Effector CD8-positive, alpha-beta T cell (primary cell): Measurements from ENCODE around the gene SMIM36.
"Not testable (repeated sequence)": the region's sequence is repeated elsewhere in the genome, so short reads cannot be mapped to it uniquely, and the experiment has no call there.

ENCODE experiments used
- DNase-seq: peaks from one replicate; lab custom pipeline; 2025; lab: John Stamatoyannopoulos, UW

SMIM36 gene

DNA sequence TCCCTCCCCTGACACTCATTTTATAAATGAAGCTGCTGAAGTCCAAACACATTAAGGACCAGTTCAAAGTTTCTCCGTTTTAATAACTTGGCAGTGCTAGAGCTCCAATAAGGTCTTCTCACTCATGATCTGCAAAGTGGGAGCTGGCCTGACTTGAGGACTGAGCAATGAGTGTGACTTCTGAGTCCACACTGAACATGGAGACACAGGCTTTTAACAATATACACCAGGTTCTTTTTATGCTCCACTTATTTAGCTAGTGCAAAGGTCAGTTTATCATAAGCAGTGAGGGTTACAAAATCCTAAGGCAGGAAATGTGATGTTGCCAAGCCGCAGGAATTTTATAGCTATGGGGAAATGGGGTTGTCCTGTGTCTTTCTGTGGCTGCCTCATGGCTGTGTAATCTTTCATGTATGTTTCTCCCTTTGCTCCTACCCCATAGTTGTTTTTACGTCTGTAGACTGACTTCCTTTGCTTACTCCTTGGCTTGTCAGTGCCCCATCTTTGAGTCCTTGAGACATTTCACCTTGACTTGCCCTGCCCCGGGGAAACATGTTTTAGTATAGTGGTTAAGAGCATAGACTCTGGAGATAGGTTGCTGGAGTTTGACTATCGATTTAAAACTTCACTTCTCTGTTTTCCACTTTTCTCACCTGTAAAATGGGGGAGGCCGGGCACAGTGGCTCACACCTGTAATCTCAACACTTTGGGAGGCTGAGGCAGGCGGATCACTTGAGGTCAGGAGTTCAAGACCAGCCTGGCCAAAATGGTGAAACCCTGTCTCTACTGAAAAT lies 77.4 kb downstream of the SMIM36 start:
- DNase-seq, result no peak

DNA sequence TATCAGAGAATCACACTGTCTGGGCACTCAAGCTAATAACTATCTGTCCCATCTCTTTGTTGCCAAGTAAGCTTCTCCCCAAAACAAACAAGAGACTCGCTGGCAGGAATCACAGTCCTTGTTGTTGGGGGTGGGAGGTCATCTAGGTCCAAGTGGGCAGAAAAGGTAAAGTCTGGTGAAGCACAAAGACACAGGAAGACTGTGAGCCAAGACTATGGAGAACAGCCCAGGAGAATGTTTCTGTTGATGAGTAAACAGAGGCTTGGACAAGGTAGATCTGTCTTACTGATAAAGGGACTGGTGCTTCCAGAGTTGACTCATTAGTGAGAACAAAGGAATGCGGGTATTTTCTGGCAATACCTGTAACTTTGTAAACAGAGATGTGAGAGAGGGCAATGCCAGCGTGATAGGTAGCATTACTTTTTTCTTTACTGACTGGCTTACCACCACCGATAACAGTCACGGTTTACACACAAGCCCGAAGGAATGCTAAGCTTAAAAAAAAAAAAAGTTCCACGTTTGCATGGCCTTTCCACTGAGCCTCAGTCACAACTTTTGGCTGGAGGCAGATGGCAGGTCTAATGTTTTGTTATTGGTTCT lies 78.1 kb downstream of the SMIM36 start:
- DNase-seq, result no peak

DNA sequence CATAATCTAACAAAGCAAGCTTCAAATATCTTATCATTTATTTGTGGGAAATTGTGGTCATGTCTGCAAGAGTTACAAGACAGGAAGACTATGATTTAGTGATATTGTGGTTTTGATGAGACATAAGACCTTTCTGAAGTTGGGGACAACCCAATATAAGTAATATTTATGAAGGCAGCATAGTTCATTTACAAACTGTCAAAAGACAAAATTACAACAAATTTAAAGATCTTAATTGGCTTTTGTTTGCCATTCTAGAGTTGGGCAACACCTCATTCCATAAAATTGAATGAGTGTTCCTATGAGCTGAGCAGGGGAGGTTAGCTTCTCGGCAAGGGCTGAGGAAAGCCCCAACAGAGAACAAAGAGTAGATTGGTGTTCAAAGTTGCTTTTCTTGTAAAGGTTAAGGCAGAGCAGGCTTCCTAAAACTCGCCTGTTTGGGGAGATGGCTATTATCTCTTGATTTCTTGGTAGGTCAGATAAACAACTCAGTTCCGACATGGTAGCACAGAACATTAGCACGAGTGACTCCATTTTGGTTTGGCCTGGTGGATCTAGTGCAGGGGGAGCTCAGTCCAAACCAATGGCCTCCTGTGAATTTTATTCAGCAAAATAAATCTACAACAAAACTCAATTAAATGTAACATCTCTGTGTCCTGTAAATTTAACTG lies 78.8 kb downstream of the SMIM36 start:
- no peak for DNase-seq

DNA sequence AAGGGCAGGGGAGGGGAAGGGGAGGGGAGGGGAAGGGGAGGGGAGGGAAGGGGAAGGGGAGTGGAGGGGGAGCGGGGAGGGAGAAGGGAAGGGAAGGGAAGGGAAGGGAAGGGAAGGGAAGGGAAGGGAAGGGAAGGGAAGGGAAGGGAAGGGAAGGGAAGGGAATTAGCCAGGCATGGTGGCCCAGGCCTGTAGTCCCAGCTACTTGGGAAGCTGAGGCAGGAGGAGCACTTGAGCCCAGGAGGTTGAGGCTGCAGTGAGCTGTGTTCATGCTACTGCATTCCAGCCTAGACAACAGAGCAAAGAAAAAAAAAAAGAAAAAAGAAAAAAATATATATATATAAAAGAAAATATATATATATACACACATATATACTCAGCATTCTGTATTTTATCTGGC lies 79.3 kb downstream of the SMIM36 start:
- not testable (repeated sequence) for DNase-seq

DNA sequence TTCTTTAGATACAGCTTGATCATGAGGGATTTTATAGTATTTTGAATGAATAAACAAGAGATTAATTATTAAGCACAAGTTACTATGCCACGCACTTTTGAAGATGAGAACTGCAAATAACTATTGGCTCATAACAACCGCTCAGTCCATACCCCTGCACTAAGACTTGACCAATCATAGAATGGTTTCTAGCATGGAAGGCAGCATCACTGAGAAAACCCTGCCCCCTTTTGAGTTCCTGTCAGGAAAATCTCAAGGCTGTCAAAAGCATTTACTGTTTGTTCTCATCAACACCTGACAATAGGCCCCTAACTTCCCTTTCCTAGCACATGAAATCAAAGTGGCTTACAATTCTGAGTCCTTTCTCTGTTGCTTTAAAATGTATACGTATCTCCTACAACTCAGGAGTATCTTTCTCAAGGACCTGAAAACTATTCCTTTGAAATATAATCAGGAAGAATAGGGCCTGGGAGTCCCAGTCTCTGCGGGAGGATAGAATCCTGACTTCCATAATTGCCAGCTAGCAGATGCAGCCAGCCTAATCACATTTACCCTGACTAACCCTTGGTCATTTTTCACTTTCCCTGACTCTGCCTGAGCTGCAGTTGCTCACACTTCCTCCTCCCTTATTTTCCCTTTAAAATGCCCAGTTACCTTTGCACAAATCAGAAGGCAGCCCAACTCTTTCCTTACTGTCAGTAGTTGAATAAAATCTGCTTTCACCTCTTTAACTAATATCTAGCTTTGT lies 80.5 kb downstream of the SMIM36 start:
- DNase-seq, result no peak

DNA sequence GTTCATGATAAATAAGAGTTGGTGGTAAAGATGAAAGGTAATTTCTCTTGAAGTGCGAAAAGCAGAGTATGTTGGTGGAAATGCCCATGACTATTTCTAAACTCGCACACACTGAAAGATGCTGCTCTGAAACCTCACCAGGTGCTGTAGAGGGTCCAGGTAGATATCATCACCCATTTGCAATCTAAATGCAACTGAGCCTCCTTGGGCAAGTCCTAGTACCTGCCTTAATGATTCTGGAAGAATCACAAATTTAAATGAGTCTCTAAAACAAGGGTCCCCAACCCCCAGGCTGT lies 83.7 kb downstream of the SMIM36 start:
- no peak for DNase-seq

DNA sequence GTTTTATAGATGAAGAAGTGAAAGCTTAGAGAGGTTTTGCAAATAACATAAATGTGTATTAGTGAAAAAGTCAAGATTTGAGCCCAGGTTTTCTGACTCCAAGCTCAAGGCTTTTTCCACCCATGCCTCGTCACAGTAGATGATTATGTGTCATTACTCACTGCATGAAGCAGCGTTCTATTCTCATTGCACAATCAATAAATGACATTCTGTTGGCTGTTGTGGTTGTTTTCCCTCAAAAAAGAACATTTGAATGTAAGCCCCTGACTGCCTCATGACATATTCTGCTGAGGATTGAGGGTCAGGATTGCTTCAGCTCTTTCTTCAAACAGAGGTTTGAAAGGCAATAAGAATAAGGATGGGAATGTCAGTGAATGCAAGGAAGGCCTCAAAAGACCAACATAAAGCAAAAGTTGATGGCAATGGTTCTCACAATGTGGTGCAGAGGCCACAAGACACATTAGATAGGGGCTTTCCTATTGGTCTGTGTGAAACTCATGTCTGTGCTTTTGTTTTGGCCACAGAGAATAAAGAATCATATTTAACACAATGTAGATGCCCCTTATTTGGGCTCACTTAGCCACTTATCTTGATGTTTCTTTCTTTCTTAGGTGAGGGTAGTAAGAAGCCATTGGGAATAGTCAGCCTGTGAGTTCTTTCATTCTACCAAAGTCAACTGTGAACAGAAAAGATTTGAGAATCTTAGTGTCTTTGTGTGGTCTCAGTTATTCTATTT lies 84.2 kb downstream of the SMIM36 start:
- DNase-seq, result no peak

DNA sequence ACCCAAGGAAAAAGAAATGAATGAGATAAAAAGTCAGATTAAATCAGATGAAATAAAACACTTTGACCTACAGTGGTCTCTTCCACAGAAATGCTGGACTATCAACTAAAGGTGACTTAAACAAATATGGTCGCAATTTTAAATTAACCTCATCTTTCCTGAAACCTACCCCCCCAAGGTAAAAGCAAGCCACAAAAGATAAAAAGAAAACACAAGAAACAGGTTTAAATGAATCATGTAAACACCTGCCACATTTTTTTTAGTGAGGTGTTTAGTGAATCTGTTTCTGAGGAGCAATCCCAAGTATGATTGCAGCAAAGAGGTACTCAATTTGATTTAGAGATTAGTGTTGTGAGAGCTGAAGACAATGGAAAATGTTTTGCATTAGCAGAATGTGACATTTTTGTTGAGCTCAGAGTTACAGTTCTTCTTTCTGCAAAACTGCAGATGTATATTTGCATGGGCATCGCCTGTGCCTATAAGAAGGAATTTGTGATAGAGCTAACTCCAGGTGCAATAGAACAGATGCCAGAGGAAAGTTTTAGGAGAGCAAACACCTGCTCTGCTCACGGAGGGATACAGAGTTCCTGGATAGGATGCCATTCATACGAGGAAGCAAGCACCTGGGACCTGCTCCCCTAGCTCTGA lies 86.2 kb downstream of the SMIM36 start:
- no peak for DNase-seq

DNA sequence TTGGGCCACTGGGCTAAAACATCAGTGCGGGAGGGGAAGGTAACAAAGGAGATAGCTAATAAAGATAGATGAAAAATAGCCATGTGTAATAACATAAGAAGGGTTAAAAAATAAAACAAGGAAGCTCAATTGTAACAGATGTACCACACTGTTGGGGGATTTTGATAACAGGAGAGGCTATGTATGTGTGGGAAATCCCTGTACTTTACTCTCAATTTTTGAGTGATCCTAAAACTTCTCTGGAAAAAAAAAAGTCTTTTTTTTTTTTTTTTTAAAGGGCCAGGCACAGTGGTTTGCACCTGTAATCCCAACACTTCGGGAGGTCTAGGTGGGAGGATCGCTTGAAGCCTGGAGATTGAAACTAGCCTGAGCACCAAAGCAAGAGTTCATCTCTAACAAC lies 87.7 kb downstream of the SMIM36 start:
- no peak for DNase-seq

DNA sequence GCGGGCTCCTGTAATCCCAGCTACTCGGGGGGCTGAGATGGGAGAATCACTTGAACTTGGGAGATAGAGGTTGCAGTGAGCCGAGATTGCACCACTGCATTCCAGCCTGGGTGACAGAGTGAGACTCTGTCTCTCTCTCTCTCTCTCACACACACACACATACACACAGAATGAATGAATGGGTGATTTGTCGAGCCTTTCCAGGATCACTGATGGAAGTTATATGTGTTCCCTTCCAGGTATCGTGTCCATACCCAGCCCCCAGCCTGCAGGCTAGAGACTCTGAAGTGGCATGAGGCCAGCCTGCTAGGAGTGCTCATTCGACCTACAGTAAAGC lies 88.5 kb downstream of the SMIM36 start:
- not testable (repeated sequence) for DNase-seq

DNA sequence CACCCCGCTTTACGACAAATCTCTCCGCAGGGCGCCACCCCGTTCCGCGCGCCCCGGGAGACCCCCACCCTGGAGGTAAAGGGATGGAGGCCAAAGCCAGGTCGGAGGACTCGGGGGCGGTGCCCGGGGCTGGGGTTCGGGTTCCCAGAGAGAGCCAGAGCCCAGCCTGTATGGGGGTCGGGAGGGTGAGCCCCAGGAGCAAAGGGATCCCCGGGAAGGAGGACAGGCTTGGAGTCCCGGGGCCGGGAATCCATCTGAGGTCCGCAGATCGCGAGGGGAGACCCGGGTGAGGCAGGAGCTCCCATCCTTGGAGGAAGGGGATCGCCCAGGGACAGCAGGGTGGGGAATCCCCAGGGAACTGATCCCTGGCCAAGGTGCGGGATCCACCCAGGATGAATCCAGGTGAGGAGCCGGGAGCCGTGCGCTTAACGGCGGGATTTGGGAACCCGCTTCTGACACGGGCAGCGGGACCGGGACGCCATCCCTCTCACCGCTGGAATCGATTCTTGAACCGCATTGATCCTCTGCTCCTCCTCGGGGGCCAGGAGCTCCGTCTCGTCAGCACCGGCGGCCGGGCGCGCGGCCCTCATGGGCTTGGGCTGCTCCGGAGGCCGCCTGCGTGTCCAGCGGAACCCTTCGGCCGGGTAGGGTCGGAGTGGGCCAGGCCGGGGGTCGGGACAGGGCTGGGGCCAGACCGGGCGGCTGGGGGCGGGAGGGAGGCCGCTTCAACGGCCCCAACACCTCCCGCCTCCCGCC lies 89.9 kb downstream of the SMIM36 start, which contains the start of gene MMD:
MMD (minus strand) TSS at position 657 of the 756 bp plus-strand sequence; CDS start at position 517, 140 bp downstream.
- DNase-seq, result no peak

DNA sequence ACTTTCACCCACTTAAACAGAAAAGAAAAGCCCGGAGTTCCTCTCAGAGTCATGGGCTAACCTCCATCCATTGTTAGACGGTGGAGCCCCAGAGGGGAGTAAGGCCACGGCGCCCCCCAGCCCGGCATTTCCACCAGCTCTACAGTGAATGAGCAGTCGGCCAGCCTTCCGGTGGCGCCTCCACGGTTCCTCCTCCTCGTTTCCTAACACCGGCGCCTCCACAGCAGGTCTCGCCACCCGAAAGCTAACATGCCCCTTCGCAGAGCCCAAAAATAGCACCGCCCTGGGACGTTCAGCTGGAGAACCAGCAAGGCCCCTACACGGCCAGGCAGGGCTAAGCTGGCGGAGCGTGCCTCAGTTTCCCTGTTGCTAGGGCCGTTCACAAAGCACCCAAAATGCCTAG lies 90.5 kb downstream of the SMIM36 start:
- DNase-seq, result peak; percentile 7

DNA sequence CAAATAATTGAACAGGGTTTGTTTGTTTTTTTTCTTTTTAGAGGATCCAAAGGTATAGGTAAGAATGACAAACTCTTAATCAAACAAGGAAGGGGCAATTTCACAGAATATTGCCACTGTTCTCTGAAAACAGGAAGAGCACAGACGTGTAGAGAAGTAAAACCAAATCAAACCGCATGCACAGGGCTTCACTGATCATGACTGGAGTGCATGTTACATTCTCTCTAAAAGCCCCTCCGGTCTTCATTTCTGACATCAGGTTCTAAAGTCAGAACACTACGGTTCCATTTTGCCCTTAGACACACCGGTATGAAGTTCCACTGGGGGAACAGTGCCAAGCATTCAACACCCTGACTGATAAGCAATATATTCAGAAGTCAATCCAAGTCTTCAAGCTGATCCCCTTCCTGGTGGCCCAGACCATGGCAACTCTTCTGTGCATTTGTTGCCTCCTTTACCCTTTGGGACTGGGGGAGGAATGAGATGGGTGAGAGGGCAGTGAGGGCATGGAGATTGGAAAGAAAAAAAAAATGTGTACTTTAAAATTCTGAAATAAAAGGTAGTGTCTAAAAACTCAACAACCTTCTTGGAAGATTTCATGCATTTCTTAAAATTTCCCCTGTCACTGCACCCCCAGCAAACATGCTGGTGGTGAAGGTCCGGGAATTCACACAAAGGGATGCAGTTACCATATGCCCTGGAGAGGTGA lies 91.0 kb downstream of the SMIM36 start:
- no peak for DNase-seq

DNA sequence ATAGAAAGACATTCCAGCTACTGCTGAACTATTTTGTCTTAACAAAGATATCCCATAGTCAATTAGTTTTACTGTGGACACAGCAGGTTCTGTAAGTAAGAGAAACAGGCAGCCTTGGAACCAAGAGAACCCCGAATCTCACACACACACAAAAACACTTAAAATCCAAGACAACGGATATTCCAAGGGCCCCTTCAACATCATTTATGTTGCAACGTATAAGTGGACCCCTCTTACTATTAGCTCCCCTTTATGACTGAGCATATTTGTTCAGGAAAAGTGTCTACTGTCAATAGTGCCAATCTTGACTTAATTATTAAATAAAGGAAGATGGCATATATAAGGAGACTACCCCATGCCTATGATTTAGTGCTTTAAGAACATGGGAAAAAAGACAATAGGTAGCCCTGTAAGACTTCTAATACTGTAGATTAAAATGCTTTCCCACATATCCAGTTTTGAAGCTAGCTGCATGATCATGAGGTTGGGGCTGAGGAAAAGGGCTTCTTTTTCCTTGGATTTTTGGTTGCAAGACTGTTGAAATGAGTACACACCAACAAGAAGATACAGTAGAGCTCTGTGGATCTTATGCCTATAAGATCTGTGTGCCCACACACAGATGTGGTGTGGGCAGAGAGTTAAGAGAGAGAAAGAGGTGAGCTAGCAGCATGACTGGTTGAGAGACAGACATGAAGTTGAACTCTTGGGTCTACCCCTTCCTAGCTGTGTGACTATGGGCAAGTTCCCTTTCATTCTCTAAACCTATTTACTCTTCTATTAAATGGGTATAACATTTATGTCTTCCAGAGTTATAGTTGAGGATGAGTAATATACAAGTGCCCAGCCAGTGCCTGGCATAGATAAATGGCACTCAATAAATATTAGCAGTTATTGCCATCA lies 92.6 kb downstream of the SMIM36 start:
- DNase-seq, result no peak

DNA sequence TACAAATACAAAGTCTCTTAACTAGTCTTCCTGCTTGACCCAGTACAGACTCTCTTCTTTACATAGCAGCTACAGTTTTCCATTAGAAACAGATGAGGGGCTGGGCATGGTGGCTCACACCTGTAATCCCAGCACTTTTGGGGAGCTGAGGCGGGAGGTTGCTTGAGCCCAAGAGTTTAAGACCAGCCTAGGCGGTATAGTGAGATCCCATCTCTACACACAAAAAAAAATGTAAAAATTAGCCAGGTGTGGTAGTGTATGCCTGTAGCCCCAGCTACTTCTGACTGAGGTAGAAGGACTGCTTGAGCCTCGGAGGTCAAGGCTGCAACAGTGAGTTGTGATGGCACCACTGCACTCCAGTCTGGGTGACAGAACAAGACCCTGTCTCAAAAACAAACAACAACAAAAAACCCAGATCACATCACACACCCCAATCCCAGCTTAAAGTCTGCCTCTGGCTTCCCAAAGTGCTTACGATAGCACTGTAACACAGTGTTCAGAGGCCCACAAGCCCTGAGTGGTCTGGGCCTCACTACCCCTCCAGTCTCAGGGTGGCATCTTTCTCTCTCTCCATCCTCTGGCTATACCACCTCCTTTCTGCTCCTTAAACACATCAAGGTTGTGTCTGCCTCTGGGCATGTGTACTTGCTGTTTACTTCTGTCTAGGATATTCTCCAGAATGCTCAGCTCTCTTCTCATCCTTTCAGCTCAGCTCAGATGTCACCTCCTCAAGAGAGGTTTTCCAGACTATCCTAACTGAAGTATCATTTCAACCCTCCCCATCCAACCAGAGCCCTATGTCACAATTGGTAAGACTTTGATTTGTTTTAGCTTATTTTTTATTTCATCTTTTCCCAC lies 93.6 kb downstream of the SMIM36 start:
- no peak for DNase-seq

DNA sequence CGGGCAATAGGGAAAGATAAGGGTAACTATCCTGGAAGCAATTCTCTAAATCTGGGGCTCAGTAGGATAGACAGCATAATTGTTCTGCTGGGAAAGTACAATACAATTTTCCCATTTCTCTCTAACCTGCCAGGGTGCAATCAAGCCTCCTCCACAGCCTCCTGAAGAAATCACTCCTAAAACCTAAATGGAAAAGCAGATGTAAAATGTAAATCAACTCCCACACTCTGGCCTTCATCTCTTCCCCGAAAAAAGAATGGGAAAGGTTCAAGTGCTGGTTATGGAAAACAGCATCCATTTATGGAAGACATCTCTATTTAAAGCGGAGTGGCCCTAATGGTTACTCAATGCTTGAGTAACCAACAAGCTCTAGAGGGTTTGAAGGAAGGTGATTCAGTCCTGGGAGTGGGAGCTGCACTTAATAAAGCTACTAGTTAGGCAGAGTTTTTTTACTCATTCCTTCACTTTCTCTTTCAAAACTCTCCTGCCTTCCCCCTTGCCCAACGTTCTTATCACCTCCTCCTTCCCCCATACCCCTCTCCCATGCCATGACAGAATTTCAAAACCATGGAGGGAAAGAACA lies 94.7 kb downstream of the SMIM36 start:
- DNase-seq, result no peak

DNA sequence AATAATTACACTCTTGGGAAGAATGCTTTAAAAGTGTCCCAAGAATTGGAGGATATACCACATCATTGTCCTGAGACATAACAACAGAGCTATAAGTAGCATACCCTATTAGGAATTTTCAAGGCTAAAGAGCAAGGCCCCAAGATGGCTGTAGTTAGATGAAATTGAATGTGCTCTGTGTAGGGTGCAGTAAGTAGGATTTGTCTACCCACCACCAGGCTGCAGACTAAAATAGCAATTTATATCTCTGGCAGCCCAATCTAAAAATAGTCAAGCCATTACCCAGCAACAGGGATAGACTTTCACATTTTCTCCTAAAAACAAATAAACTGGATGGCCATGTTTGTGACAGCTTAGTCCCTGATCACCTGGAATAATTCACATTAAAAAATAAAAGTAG lies 95.3 kb downstream of the SMIM36 start:
- no peak for DNase-seq

DNA sequence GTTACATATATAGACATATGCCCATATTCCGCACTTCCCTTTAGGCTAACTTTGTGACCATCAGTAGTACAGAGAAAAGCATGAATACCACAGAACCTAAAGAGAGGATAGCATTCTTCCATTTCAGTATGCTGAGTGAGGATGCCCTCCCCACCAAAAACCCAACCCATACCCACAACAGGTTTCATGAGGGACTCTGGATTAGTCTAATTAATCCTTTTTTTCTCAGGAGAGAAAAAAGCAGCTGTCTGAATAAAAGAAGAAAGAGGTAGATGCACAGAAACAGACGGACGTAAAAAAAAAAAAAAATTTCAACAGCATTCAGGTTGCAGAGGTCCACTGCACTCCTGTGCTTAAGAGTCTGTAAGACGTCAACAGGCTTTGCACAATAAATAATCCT lies 96.3 kb downstream of the SMIM36 start:
- DNase-seq, result no peak
